IMR-90 (cell line): ENCODE data around the gene EDN2. TPM values are rescaled to one million over a fixed set of nuclear protein-coding genes. Genes with fewer than 3 reads are reported as not detected.

Source experiments
- ATAC-seq: fragments of 200-7000 bp; cut with Tn5 transposase; 2 replicates; pipeline ENCODE4 v1.9.1; 2020; ENCODE audit warnings: low read depth, mild to moderate bottlenecking, moderate library complexity
- BruUV-seq: library from RNA; stranded (reverse); fragments of 400-500 nt; replicated peaks from 2 replicates; lab custom pipeline; 2021; lab: Mats Ljungman, UMichigan
- CTCF ChIA-PET: fragments of 300-600 bp; formaldehyde crosslinking; extraction: SDS; loops from one replicate; lab custom pipeline; 2021; ENCODE audit warnings: antibody characterized with exemption; lab: Yijun Ruan, JAX
- POLR2A ChIA-PET: fragments of 300-600 bp; sonication (Branson Sonifier 250); formaldehyde crosslinking; loops from one replicate; lab custom pipeline; 2022; ENCODE audit warnings: antibody characterized with exemption; ENCODE audit not compliant: unreplicated experiment; lab: Charles Lee
- DNase-seq: peaks from one replicate; pipeline ENCODE4 v3.0.0; 2013
- H2AFZ ChIP-seq: replicated peaks from 2 replicates; pipeline ENCODE3; 2013; ENCODE audit warnings: low read length, mild to moderate bottlenecking; ENCODE audit not compliant: poor library complexity
- H2AK5ac ChIP-seq: 2 replicates; pipeline ENCODE4 v1.6.1; 2013; ENCODE audit warnings: low read depth, low read length, inconsistent platforms
- H2AK9ac ChIP-seq: replicated peaks from 2 replicates; pipeline ENCODE3; 2013; ENCODE audit warnings: mild to moderate bottlenecking, low read depth, low read length, moderate library complexity; ENCODE audit not compliant: poor library complexity
- H2BK120ac ChIP-seq: 2 replicates; pipeline ENCODE4 v1.6.1; 2013; ENCODE audit warnings: low read depth, low read length, inconsistent platforms
- H2BK15ac ChIP-seq: 3 replicates; pipeline ENCODE4 v1.6.1; 2013; ENCODE audit warnings: low read depth, low read length, inconsistent platforms
- H2BK20ac ChIP-seq: 2 replicates; pipeline ENCODE4 v1.6.1; 2013; ENCODE audit warnings: low read depth, mild to moderate bottlenecking, inconsistent platforms, low read length, moderate library complexity
- H2BK5ac ChIP-seq: 2 replicates; pipeline ENCODE4 v1.6.1; 2013; ENCODE audit warnings: mild to moderate bottlenecking, low read depth, low read length, inconsistent platforms; ENCODE audit not compliant: poor library complexity, severe bottlenecking
- H3K14ac ChIP-seq: replicated peaks from 2 replicates; pipeline ENCODE4 v1.6.1; 2013; ENCODE audit warnings: low read depth, low read length, inconsistent platforms
- H3K18ac ChIP-seq: 2 replicates; pipeline ENCODE4 v1.6.1; 2013; ENCODE audit warnings: low read depth, low read length, control low read depth
- H3K23ac ChIP-seq: 2 replicates; pipeline ENCODE4 v1.6.1; 2013; ENCODE audit warnings: low read depth, low read length, inconsistent platforms
- H3K27ac ChIP-seq: 2 replicates; pipeline ENCODE4 v1.5.1; 2013; ENCODE audit warnings: mild to moderate bottlenecking, control low read depth, low read length; ENCODE audit not compliant: insufficient read depth
- H3K27me3 ChIP-seq: 2 replicates; pipeline ENCODE4 v1.6.1; 2013; ENCODE audit warnings: low read length; ENCODE audit not compliant: control insufficient read depth, insufficient read depth
- H3K36me3 ChIP-seq: 2 replicates; pipeline ENCODE4 v1.6.1; 2013; ENCODE audit warnings: low read length, mixed read lengths; ENCODE audit not compliant: control insufficient read depth, insufficient read depth
- H3K4ac ChIP-seq: 2 replicates; pipeline ENCODE4 v1.6.1; 2013; ENCODE audit warnings: low read depth, low read length, inconsistent platforms
- H3K4me1 ChIP-seq: 2 replicates; pipeline ENCODE4 v1.6.1; 2013; ENCODE audit warnings: low read length, mixed read lengths; ENCODE audit not compliant: control insufficient read depth, insufficient read depth
- H3K4me2 ChIP-seq: 2 replicates; pipeline ENCODE4 v1.6.1; 2013; ENCODE audit warnings: low read depth, mild to moderate bottlenecking, control low read depth, low read length, moderate library complexity
- H3K4me3 ChIP-seq: 2 replicates; pipeline ENCODE4 v1.5.1; 2013; ENCODE audit warnings: low read depth, mild to moderate bottlenecking, control low read depth, low read length, moderate library complexity; ENCODE audit not compliant: insufficient read depth
- H3K56ac ChIP-seq: 2 replicates; pipeline ENCODE4 v1.6.1; 2013; ENCODE audit warnings: low read length, inconsistent platforms; ENCODE audit not compliant: insufficient read depth; ENCODE audit errors: extremely low read depth
- H3K79me1 ChIP-seq, 2 experiments: 2 replicates each; pipeline ENCODE4 v1.6.1; 2013; ENCODE audit warnings: low read length in 2 of 2, inconsistent platforms in 1 of 2, low read depth in 1 of 2
- H3K9ac ChIP-seq: 2 replicates; pipeline ENCODE4 v1.6.1; 2013; ENCODE audit warnings: low read depth, low read length, control low read depth
- H3K9me1 ChIP-seq: 2 replicates; pipeline ENCODE4 v1.6.1; 2013; ENCODE audit warnings: low read length, inconsistent platforms; ENCODE audit not compliant: insufficient read depth
- H3K9me3 ChIP-seq: 2 replicates; pipeline ENCODE4 v1.6.1; 2013; ENCODE audit warnings: low read length; ENCODE audit not compliant: control insufficient read depth, insufficient read depth
- H4K20me1 ChIP-seq: 2 replicates; pipeline ENCODE4 v1.6.1; 2013; ENCODE audit warnings: low read length, inconsistent platforms; ENCODE audit not compliant: insufficient read depth
- H4K5ac ChIP-seq: 2 replicates; pipeline ENCODE4 v1.6.1; 2013; ENCODE audit warnings: mild to moderate bottlenecking, low read depth, low read length, control low read depth
- H4K8ac ChIP-seq, 2 experiments: 2 replicates each; pipeline ENCODE4 v1.6.1; 2013; ENCODE audit warnings: low read depth in 2 of 2, low read length in 2 of 2, control low read depth in 1 of 2, inconsistent platforms in 1 of 2
- H4K91ac ChIP-seq: 2 replicates; pipeline ENCODE4 v1.6.1; 2013; ENCODE audit warnings: low read depth, low read length, inconsistent platforms; ENCODE audit not compliant: insufficient read depth
- BHLHE40 ChIP-seq: fragments of 150-350 bp; IDR thresholded peaks from 2 replicates; pipeline ENCODE4 v1.6.1; 2016; ENCODE audit warnings: mild to moderate bottlenecking, low read depth, low read length
- CEBPB ChIP-seq: IDR thresholded peaks from 2 replicates; pipeline ENCODE4 v1.6.1; 2012; ENCODE audit warnings: low read depth, low read length, improper control_type of control experiment
- CHD1 ChIP-seq: IDR thresholded peaks from 2 replicates; pipeline ENCODE4 v1.6.1; 2012; ENCODE audit warnings: low read depth, low read length, improper control_type of control experiment
- FOS ChIP-seq: fragments of 150-350 bp; IDR thresholded peaks from 2 replicates; pipeline ENCODE4 v1.6.1; 2016; ENCODE audit warnings: low read depth, low read length
- MAFK ChIP-seq: IDR thresholded peaks from 2 replicates; pipeline ENCODE4 v1.6.1; 2012; ENCODE audit warnings: low read depth, low read length, improper control_type of control experiment
- MAZ ChIP-seq: IDR thresholded peaks from 2 replicates; pipeline ENCODE4 v1.6.1; 2012; ENCODE audit warnings: low read depth, mild to moderate bottlenecking, low read length, improper control_type of control experiment, moderate library complexity, borderline replicate concordance
- MXI1 ChIP-seq: IDR thresholded peaks from 2 replicates; pipeline ENCODE4 v1.6.1; 2012; ENCODE audit warnings: low read depth, mild to moderate bottlenecking, low read length, moderate library complexity, borderline replicate concordance
- NFE2L2 ChIP-seq: fragments of 150-350 bp; IDR thresholded peaks from 2 replicates; pipeline ENCODE4 v1.6.1; 2016; ENCODE audit warnings: low read depth, mild to moderate bottlenecking, low read length
- POLR2A ChIP-seq: IDR thresholded peaks from 2 replicates; pipeline ENCODE4 v1.6.1; 2012; ENCODE audit warnings: mild to moderate bottlenecking, low read depth, low read length
- RAD21 ChIP-seq: IDR thresholded peaks from 2 replicates; pipeline ENCODE4 v1.6.1; 2012; ENCODE audit warnings: low read length, improper control_type of control experiment
- RFX5 ChIP-seq: IDR thresholded peaks from 2 replicates; pipeline ENCODE4 v1.8.0; 2012; ENCODE audit warnings: low read depth, mild to moderate bottlenecking, low read length, moderate library complexity
- WGBS, 2 experiments: methylation state at CpG; one replicate each; pipeline versions ENCODE4 v1.1.5 to v1.1.7; 2013; ENCODE audit warnings: missing lambda C conversion rate in 2 of 2; ENCODE audit not compliant: insufficient read length in 1 of 2; ENCODE audit errors: extremely low coverage in 2 of 2; 5-methylcytosine and 5-hydroxymethylcytosine counted together
- dilution Hi-C: fragments of 300-500 bp; cut with HindIII; formaldehyde crosslinking; loops from one replicate; pipeline ENCODE4 v1.14.3; 2018; ENCODE audit warnings: low sequenced_read_pairs; ENCODE audit not compliant: unreplicated experiment
- in situ Hi-C: fragments of 300-500 bp; cut with MboI; formaldehyde crosslinking; loops from 3 replicates; pipeline ENCODE4 v1.14.3; 2019; ENCODE audit warnings: low sequenced_read_pairs, inconsistent platforms, mixed read lengths
- intact Hi-C: fragments of 100-400 bp; cut with micrococcal nuclease; formaldehyde crosslinking; loops from 2 replicates; pipeline ENCODE4 v1.10.0; 2022
- polyA plus RNA-seq, 3 experiments: library from polyadenylated mRNA; depleted of rRNA; stranded (reverse); fragments of >200 nt; gene quantifications; 2 replicates each; pipeline ENCODE4 v1.2.3, GENCODE V29; 2012; ENCODE audit warnings: low replicate concordance in 1 of 3
- total RNA-seq: library from RNA; depleted of rRNA; stranded (reverse); fragments of >200 nt; gene quantifications from 2 replicates; pipeline ENCODE4 v1.2.3, GENCODE V29; 2012
- TF ChIP-seq, protein P1 (sequence below): fragments of 150-350 bp; IDR thresholded peaks from 2 replicates; pipeline ENCODE4 v1.6.1; 2017; ENCODE audit warnings: mild to moderate bottlenecking, antibody characterized with exemption, low read length, low read depth
- TF ChIP-seq, protein P2 (sequence below): conservative IDR thresholded peaks from 2 replicates; pipeline ENCODE4 v1.5.1; 2012; ENCODE audit warnings: mild to moderate bottlenecking, low read depth, low read length, improper control_type of control experiment

The EDN2 gene
- total and polyA plus RNA-seq, 2 of the 4 experiments (the other 2 are of a cell fraction): 0.27 TPM; not detected in 1

DNA sequence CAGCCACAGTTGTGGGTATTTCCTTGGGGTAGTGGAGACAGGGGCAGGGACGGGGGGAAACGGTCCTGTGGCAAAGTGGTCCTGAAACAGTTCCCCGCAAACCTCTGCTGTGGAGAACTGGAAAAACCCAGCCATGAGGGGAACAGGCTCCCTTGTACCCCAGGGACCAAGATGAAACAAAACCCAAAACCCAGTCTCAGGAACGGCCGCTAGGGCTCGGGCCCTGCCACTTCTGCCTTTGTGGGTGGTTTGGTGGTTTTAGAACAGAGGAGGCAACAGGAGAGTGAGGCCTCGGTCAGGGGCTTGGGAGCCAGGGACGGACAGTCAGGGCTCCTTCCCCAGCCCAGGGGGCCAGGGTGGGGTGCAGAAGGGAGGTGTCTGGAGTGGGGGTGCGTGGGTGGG is 24.8 kb upstream of the EDN2 start:
- no peak overlapping the region for H3K56ac ChIP-seq
- WGBS, 2 experiments: no CpG with 5 or more reads among the region's 9 CpGs
- in situ Hi-C loops: no loop called here
- ChIA-PET CTCF (no interaction called here), POLR2A (no interaction called here)
- no peaks in the 10 kb centered on the region for H3K9me3 ChIP-seq
- DNase-seq (no peak), ATAC-seq (no peak)
- intact Hi-C loops: no loop called here
- no peaks in the 10 kb centered on the region for H4K20me1 ChIP-seq
- H2BK120ac ChIP-seq: no peak overlapping the region
- no peak overlapping the region for H4K5ac ChIP-seq
- no peaks in the 10 kb centered on the region for H3K79me1 ChIP-seq
- no peak overlapping the region for H2BK20ac ChIP-seq
- H2AFZ ChIP-seq: no peak overlapping the region
- no peak overlapping the region for H3K4me2 ChIP-seq
- TF ChIP-seq CHD1 (no peak), MXI1 (no peak), BHLHE40 (no peak), RFX5 (no peak), FOS (no peak), CEBPB (no peak), RAD21 (no peak), MAZ (no peak), NFE2L2 (no peak), MAFK (no peak), POLR2A (no peak)
- TF ChIP-seq, protein P1, sequence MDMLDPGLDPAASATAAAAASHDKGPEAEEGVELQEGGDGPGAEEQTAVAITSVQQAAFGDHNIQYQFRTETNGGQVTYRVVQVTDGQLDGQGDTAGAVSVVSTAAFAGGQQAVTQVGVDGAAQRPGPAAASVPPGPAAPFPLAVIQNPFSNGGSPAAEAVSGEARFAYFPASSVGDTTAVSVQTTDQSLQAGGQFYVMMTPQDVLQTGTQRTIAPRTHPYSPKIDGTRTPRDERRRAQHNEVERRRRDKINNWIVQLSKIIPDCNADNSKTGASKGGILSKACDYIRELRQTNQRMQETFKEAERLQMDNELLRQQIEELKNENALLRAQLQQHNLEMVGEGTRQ: no peak
- TF ChIP-seq, protein P2, sequence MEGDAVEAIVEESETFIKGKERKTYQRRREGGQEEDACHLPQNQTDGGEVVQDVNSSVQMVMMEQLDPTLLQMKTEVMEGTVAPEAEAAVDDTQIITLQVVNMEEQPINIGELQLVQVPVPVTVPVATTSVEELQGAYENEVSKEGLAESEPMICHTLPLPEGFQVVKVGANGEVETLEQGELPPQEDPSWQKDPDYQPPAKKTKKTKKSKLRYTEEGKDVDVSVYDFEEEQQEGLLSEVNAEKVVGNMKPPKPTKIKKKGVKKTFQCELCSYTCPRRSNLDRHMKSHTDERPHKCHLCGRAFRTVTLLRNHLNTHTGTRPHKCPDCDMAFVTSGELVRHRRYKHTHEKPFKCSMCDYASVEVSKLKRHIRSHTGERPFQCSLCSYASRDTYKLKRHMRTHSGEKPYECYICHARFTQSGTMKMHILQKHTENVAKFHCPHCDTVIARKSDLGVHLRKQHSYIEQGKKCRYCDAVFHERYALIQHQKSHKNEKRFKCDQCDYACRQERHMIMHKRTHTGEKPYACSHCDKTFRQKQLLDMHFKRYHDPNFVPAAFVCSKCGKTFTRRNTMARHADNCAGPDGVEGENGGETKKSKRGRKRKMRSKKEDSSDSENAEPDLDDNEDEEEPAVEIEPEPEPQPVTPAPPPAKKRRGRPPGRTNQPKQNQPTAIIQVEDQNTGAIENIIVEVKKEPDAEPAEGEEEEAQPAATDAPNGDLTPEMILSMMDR: no peak
- no peaks in the 10 kb centered on the region for H3K4me1 ChIP-seq
- dilution Hi-C loops: no loop called here
- H2BK5ac ChIP-seq: no peak overlapping the region
- no peak overlapping the region for H3K23ac ChIP-seq
- H2AK9ac ChIP-seq: no peak overlapping the region
- no TSS peak for BruUV-seq
- H3K14ac ChIP-seq: no peak overlapping the region
- no peak overlapping the region for H3K9ac ChIP-seq
- H3K27me3 ChIP-seq: no peaks in the 10 kb centered on the region; the same call in 1 of the 2 replicates
- H3K36me3 ChIP-seq: no peaks in the 10 kb centered on the region
- no peak overlapping the region for H3K18ac ChIP-seq
- H3K4ac ChIP-seq: no peak overlapping the region
- no peak overlapping the region for H3K27ac ChIP-seq
- H2BK15ac ChIP-seq: no peak overlapping the region
- no peak overlapping the region for H4K8ac ChIP-seq
- peaks cover 4% of the 10 kb centered on the region; the same call in 1 of the 2 replicates for H3K9me1 ChIP-seq
- H4K91ac ChIP-seq: no peak overlapping the region
- no peak overlapping the region for H3K4me3 ChIP-seq
- no peak overlapping the region for H2AK5ac ChIP-seq
